GM20000 (cell line): ENCODE data around the gene ARFGAP1.

Experiments
- DNase-seq: peaks from one replicate; pipeline ENCODE4 v3.0.0; 2012; ENCODE audit warnings: low spot score
- CTCF ChIP-seq: IDR thresholded peaks from 2 replicates; pipeline ENCODE4 v1.5.1; 2012; ENCODE audit warnings: mild to moderate bottlenecking, control low read depth; ENCODE audit errors: extremely low read depth, missing control alignments

ARFGAP1 gene

DNA sequence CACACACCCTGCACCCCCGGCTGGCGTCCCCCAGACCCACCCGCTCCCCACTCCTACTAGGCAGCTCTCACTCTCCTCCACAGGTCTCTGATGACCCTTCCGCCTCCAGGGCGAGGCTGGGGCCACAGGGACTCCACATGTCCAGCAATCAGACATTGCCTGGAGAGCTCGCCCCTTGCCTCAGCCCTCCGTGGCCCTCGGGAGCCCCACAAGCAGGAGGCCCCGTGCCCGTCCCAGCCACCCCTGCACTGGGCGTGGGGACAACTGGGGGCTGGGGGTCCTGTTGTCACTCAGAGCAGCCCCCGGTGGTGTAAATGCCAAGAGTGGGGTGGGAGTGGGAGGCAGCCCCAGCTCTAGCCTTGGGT lies 21.9 kb downstream of the ARFGAP1 start:
- no peak for DNase-seq
- no peak for TF ChIP-seq CTCF

GRCh38 chr20:63295018-63295417 lies 22.4 kb downstream of the ARFGAP1 start:
- no peak for TF ChIP-seq CTCF
- no peak for DNase-seq

GRCh38 chr20:63295422-63295821 lies 22.8 kb downstream of the ARFGAP1 start:
- TF ChIP-seq CTCF, result no peak
- no peak for DNase-seq

DNA sequence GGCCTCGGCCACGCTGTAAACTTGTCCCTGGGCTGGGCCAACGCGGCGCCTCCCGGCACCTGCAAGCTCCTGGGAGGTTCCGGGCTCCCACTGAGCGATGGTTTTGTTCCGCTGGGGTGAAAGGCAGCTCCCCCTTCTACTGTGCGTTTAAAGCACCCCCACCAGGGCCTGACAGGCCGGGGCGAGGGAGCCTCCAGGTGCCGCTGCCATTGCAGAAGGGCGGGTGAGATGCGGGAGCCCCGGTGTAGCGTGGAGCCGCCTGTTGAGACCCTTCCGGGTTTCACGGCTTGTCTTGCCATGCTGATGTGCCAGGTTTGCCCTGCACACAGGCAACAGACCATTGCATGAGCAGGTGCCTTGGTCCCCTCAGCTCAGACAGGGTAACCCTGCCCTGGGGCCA lies 23.2 kb downstream of the ARFGAP1 start:
- DNase-seq, result no peak
- TF ChIP-seq CTCF, result no peak

GRCh38 chr20:63296531-63297299 lies 24.1 kb downstream of the ARFGAP1 start:
- no peak for TF ChIP-seq CTCF
- DNase-seq, result no peak

- DNase-seq, result no peak
- no peak for TF ChIP-seq CTCF
Measured at GRCh38 chr20:63297371-63297781, 24.8 kb downstream of the ARFGAP1 start.

DNA sequence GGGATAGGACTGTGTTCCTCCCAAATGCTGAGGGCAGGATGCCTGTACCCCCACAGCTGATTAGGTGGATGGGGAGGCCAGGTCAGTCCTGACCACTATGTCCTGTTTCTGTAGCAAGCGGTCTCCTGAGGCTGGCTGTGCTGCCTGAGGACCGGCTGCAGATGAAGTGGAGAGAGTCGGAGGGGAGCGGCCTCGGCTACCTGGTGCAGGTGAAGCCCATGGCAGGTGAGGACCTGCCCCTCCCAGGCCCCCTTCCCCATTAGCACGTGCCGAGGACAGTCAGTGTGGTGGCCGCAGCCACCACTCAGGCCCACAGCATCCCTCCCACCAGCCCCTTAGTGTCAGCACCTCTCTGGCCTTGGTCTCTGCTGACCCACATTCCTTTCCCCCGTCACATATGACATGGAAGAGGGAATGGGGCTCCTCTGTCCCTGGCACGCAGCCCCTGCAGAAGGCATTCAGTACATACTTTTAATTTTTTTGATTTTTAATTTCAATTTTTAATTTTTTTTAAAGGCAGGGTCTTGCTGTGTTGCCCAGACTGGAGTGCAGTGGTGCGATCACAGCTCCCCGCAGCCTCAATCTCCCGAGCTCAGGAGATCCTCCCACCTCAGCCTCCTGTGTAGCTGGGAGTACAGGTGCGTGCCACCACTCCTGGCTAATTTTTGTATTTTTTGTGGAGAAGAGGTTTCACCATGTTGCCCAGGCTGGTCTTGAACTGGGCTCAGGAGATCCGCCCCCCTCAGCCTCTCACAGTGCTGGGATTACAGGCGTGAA lies 25.4 kb downstream of the ARFGAP1 start:
- no peak for DNase-seq
- no peak for TF ChIP-seq CTCF
